Panc1 (cell line): Measurements from ENCODE around the gene EIPR1. TPM values are rescaled to one million over a fixed set of nuclear protein-coding genes. Genes with fewer than 3 reads are reported as not detected.

Experiments
- ATAC-seq: fragments of 200-7000 bp; cut with Tn5 transposase; 2 replicates; pipeline ENCODE4 v1.9.1; 2020; ENCODE audit warnings: mild to moderate bottlenecking, moderate library complexity
- BruUV-seq: library from RNA; stranded (reverse); fragments of 400-500 nt; replicated peaks from 2 replicates; lab custom pipeline; 2021; lab: Mats Ljungman, UMichigan
- CTCF ChIA-PET: fragments of 300-600 bp; sonication (Branson Sonifier 250); formaldehyde crosslinking; loops from one replicate; lab custom pipeline; 2022; ENCODE audit warnings: antibody characterized with exemption; lab: Charles Lee
- POLR2A ChIA-PET: fragments of 300-600 bp; sonication (Branson Sonifier 250); formaldehyde crosslinking; loops from one replicate; lab custom pipeline; 2022; ENCODE audit warnings: antibody characterized with exemption; lab: Charles Lee
- DNase-seq: peaks from one replicate; pipeline ENCODE4 v3.0.0-alpha.2; 2010; ENCODE audit warnings: low read depth, low spot score
- H3K27ac ChIP-seq: 2 replicates; pipeline ENCODE4 v1.5.1; 2011; ENCODE audit warnings: mild to moderate bottlenecking, low read length, inconsistent platforms
- H3K27me3 ChIP-seq: fragments of 200-500 bp; sonication (Bioruptor generic); 2 replicates; pipeline ENCODE4 v1.6.0; 2014; ENCODE audit warnings: low read length, inconsistent platforms; ENCODE audit not compliant: control insufficient read depth, insufficient read depth
- H3K36me3 ChIP-seq: fragments of 200-500 bp; sonication (Bioruptor generic); 2 replicates; pipeline ENCODE4 v1.5.1; 2014; ENCODE audit warnings: inconsistent platforms, mild to moderate bottlenecking, low read length, moderate library complexity; ENCODE audit not compliant: control insufficient read depth, insufficient read depth
- H3K4me1 ChIP-seq: 2 replicates; pipeline ENCODE4 v1.5.1; 2011; ENCODE audit warnings: inconsistent platforms, mild to moderate bottlenecking, low read length, moderate library complexity; ENCODE audit not compliant: control insufficient read depth, insufficient read depth
- H3K4me3 ChIP-seq, 2 experiments: 2 replicates each; pipeline ENCODE4 v1.5.1; 2011 to 2012; ENCODE audit warnings: low read depth in 2 of 2, low read length in 2 of 2, mild to moderate bottlenecking in 2 of 2, inconsistent platforms in 1 of 2, moderate library complexity in 1 of 2
- H3K9me3 ChIP-seq: fragments of 200-500 bp; sonication (Bioruptor generic); 2 replicates; pipeline ENCODE4 v1.5.1; 2014; ENCODE audit warnings: low read depth, mild to moderate bottlenecking, inconsistent platforms, low read length, moderate library complexity; ENCODE audit not compliant: control insufficient read depth, insufficient read depth
- POLR2AphosphoS5 ChIP-seq: IDR thresholded peaks from 2 replicates; pipeline ENCODE4 v1.6.1; 2012; ENCODE audit warnings: mild to moderate bottlenecking, low read depth, low read length, moderate library complexity
- SIN3A ChIP-seq: IDR thresholded peaks from 2 replicates; pipeline ENCODE4 v1.6.1; 2012; ENCODE audit warnings: low read depth, mild to moderate bottlenecking, low read length, moderate library complexity, borderline replicate concordance; ENCODE audit not compliant: insufficient read depth
- TCF7L2 ChIP-seq: IDR thresholded peaks from 2 replicates; pipeline ENCODE4 v1.6.1; 2011; ENCODE audit warnings: mild to moderate bottlenecking, low read depth, low read length, inconsistent platforms
- in situ Hi-C: cut with HindIII; loops from 2 replicates; pipeline ENCODE4 v1.10.0; 2016; ENCODE audit warnings: low sequenced_read_pairs, low pct_unique_long_range_greater_than_20kb
- intact Hi-C: fragments of 100-400 bp; cut with micrococcal nuclease; formaldehyde crosslinking; loops from one replicate; pipeline ENCODE4 v1.10.0; 2022; ENCODE audit not compliant: unreplicated experiment
- total RNA-seq: library from RNA; stranded (reverse); gene quantifications from one replicate; pipeline ENCODE4 v1.2.1, GENCODE V29; 2021; ENCODE audit not compliant: unreplicated experiment
- TF ChIP-seq, protein P1 (sequence below): fragments of 450-650 bp; IDR thresholded peaks from 2 replicates; pipeline ENCODE4 v1.5.1; 2017; ENCODE audit warnings: mild to moderate bottlenecking
- TF ChIP-seq, protein P2 (sequence below), 2 experiments: IDR thresholded peaks; 2 replicates each; pipeline ENCODE4 v1.6.1; 2011 to 2012; ENCODE audit warnings: low read depth in 2 of 2, control low read depth in 1 of 2, low read length in 1 of 2, mild to moderate bottlenecking in 1 of 2, moderate library complexity in 1 of 2; ENCODE audit not compliant: insufficient read depth in 1 of 2

The EIPR1 gene
- total RNA-seq, 1 experiment from 2014 or later: 26.7 TPM

DNA sequence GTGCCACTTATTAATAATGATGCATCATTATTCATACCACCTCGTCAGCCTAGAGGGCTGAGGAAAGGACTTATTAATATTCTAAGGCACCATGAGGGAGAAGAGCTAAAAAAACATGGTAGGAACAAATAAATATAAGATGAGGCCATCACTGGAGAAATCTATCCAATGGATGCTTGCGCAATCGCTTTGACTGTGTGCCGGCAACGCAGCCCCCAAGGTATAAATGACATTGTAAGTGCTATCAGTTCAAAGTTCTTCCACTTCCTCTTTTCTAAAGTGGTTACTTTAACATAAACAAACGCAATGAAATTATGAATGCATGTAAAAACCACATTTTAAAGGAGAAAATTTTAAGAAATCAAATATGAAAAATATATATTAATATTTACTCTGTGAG, 164.6 kb downstream of the EIPR1 start:
- H3K4me1 ChIP-seq: no peaks in the 10 kb centered on the region
- no peaks in the 10 kb centered on the region for H3K27me3 ChIP-seq
- ChIA-PET POLR2A (no interaction called here), CTCF (no interaction called here)
- intact Hi-C loops (no loop called here), in situ Hi-C loops (no loop called here)
- TF ChIP-seq TCF7L2: no peak
- no peak for TF ChIP-seq POLR2AphosphoS5
- TF ChIP-seq SIN3A: no peak
- TF ChIP-seq, protein P1, sequence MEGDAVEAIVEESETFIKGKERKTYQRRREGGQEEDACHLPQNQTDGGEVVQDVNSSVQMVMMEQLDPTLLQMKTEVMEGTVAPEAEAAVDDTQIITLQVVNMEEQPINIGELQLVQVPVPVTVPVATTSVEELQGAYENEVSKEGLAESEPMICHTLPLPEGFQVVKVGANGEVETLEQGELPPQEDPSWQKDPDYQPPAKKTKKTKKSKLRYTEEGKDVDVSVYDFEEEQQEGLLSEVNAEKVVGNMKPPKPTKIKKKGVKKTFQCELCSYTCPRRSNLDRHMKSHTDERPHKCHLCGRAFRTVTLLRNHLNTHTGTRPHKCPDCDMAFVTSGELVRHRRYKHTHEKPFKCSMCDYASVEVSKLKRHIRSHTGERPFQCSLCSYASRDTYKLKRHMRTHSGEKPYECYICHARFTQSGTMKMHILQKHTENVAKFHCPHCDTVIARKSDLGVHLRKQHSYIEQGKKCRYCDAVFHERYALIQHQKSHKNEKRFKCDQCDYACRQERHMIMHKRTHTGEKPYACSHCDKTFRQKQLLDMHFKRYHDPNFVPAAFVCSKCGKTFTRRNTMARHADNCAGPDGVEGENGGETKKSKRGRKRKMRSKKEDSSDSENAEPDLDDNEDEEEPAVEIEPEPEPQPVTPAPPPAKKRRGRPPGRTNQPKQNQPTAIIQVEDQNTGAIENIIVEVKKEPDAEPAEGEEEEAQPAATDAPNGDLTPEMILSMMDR: no peak
- TF ChIP-seq, protein P2, sequence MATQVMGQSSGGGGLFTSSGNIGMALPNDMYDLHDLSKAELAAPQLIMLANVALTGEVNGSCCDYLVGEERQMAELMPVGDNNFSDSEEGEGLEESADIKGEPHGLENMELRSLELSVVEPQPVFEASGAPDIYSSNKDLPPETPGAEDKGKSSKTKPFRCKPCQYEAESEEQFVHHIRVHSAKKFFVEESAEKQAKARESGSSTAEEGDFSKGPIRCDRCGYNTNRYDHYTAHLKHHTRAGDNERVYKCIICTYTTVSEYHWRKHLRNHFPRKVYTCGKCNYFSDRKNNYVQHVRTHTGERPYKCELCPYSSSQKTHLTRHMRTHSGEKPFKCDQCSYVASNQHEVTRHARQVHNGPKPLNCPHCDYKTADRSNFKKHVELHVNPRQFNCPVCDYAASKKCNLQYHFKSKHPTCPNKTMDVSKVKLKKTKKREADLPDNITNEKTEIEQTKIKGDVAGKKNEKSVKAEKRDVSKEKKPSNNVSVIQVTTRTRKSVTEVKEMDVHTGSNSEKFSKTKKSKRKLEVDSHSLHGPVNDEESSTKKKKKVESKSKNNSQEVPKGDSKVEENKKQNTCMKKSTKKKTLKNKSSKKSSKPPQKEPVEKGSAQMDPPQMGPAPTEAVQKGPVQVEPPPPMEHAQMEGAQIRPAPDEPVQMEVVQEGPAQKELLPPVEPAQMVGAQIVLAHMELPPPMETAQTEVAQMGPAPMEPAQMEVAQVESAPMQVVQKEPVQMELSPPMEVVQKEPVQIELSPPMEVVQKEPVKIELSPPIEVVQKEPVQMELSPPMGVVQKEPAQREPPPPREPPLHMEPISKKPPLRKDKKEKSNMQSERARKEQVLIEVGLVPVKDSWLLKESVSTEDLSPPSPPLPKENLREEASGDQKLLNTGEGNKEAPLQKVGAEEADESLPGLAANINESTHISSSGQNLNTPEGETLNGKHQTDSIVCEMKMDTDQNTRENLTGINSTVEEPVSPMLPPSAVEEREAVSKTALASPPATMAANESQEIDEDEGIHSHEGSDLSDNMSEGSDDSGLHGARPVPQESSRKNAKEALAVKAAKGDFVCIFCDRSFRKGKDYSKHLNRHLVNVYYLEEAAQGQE (IDR thresholded peaks at IDR 0.05; ENCODE audit: insufficient read depth in 1 of 2, low read depth in 2 of 2, low read length in 1 of 2): no peak
- ATAC-seq (no peak), DNase-seq (no peak)
- H3K36me3 ChIP-seq: no peaks in the 10 kb centered on the region
- no TSS peak for BruUV-seq
- H3K27ac ChIP-seq: no peak overlapping the region
- no peak overlapping the region for H3K4me3 ChIP-seq
- H3K9me3 ChIP-seq: no peaks in the 10 kb centered on the region

DNA sequence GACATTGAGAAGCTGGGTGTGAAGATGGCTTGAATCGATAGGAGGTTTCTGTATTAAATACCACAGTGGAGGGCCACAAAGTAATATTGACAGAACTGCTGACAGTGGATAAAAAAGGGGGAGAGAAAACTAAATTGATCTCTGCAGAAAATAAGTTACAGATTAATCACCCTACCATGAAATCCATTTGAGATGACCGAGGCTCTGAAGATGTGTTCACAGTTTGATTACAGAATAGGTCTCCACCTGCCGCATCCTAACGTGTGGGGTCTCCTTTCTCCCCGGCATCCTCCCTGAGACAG, 165.6 kb downstream of the EIPR1 start:
- ATAC-seq: no peak
- TF ChIP-seq, protein P1: no peak
- no peak for TF ChIP-seq SIN3A
- no peak for TF ChIP-seq POLR2AphosphoS5
- TF ChIP-seq TCF7L2: no peak
- TF ChIP-seq, protein P2 (IDR thresholded peaks at IDR 0.05; ENCODE audit: insufficient read depth in 1 of 2, low read depth in 2 of 2, low read length in 1 of 2): no peak
- Histone ChIP-seq H3K27me3 (no peaks in the 10 kb centered on the region), H3K9me3 (no peaks in the 10 kb centered on the region), H3K4me3 (no peak overlapping the region), H3K27ac (no peak overlapping the region), H3K4me1 (no peaks in the 10 kb centered on the region), H3K36me3 (no peaks in the 10 kb centered on the region)
- intact Hi-C loops: no loop called here
- CTCF ChIA-PET: no interaction called here
- in situ Hi-C loops: no loop called here
- no peak for DNase-seq
- POLR2A ChIA-PET: no interaction called here
- BruUV-seq: no TSS peak
